AG04450 (cell line): Measurements from ENCODE around the gene MIGA1. TPM values are rescaled to one million over a fixed set of nuclear protein-coding genes. Genes with fewer than 3 reads are reported as not detected.

Experiments used
- CTCF ChIA-PET: fragments of 300-600, 350-600 bp; formaldehyde crosslinking; extraction: SDS; loops from one replicate; lab custom pipeline; 2022; ENCODE audit warnings: antibody characterized with exemption, inconsistent platforms; lab: Charles Lee
- POLR2A ChIA-PET: fragments of 350-600 bp; formaldehyde crosslinking; extraction: SDS; loops from one replicate; lab custom pipeline; 2021; ENCODE audit warnings: antibody characterized with exemption, inconsistent platforms; lab: Yijun Ruan, JAX
- DNase-seq: peaks from one replicate; pipeline ENCODE4 v3.0.0-alpha.2; 2011; ENCODE audit warnings: low read depth, low spot score
- H3K27ac ChIP-seq: one replicate; pipeline ENCODE4 v1.5.1; 2012; ENCODE audit warnings: low read depth, low read length, control low read depth
- H3K27me3 ChIP-seq: one replicate; pipeline ENCODE4 v1.6.0; 2012; ENCODE audit warnings: low read length; ENCODE audit not compliant: control insufficient read depth, insufficient read depth
- H3K4me3 ChIP-seq: 2 replicates; pipeline ENCODE4 v1.5.1; 2011; ENCODE audit warnings: mild to moderate bottlenecking, low read depth, low read length, control low read depth
- H3K9me3 ChIP-seq: 2 replicates; pipeline ENCODE4 v1.5.1; 2012; ENCODE audit warnings: low read length; ENCODE audit not compliant: control insufficient read depth, insufficient read depth
- polyA plus RNA-seq: library from polyadenylated mRNA; depleted of rRNA; stranded (reverse); fragments of >200 nt; gene quantifications from 2 replicates; pipeline ENCODE4 v1.2.3, GENCODE V29; 2011
- TF ChIP-seq, protein P1 (sequence below): IDR thresholded peaks from 2 replicates; pipeline ENCODE4 v1.5.1; 2011; ENCODE audit warnings: low read depth, low read length, control low read depth, inconsistent platforms

The MIGA1 gene
- polyA plus RNA-seq, 1 experiment: 5.5 TPM

DNA sequence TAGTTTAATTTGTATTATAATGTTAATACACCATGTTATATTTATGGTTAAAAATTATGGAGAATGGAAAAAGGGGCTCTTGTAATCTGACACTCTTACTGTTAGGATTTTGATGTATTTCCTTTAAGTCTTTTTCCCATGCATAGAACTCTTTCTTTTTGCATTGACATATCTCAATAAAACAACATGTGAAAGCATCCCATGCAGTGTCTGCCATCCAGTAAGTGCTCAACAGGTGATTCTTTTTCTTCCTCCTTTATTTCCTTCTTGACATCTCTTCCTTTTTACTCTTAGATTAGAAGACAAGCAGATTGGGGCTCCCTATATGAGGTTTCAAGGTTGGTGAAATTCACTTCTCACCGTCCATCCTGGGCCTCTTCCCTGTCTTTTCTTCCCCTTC, 111.8 kb downstream of the MIGA1 start:
- CTCF ChIA-PET: no interaction called here
- POLR2A ChIA-PET: no interaction called here
- no peak for DNase-seq
- no peak overlapping the region for H3K27ac ChIP-seq
- H3K4me3 ChIP-seq: peak overlapping the region; percentile 94
- TF ChIP-seq, protein P1, sequence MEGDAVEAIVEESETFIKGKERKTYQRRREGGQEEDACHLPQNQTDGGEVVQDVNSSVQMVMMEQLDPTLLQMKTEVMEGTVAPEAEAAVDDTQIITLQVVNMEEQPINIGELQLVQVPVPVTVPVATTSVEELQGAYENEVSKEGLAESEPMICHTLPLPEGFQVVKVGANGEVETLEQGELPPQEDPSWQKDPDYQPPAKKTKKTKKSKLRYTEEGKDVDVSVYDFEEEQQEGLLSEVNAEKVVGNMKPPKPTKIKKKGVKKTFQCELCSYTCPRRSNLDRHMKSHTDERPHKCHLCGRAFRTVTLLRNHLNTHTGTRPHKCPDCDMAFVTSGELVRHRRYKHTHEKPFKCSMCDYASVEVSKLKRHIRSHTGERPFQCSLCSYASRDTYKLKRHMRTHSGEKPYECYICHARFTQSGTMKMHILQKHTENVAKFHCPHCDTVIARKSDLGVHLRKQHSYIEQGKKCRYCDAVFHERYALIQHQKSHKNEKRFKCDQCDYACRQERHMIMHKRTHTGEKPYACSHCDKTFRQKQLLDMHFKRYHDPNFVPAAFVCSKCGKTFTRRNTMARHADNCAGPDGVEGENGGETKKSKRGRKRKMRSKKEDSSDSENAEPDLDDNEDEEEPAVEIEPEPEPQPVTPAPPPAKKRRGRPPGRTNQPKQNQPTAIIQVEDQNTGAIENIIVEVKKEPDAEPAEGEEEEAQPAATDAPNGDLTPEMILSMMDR: no peak
- peaks cover 10% of the 10 kb centered on the region; the same call in 1 of the 2 replicates for H3K9me3 ChIP-seq
- H3K27me3 ChIP-seq: no peaks in the 10 kb centered on the region

DNA sequence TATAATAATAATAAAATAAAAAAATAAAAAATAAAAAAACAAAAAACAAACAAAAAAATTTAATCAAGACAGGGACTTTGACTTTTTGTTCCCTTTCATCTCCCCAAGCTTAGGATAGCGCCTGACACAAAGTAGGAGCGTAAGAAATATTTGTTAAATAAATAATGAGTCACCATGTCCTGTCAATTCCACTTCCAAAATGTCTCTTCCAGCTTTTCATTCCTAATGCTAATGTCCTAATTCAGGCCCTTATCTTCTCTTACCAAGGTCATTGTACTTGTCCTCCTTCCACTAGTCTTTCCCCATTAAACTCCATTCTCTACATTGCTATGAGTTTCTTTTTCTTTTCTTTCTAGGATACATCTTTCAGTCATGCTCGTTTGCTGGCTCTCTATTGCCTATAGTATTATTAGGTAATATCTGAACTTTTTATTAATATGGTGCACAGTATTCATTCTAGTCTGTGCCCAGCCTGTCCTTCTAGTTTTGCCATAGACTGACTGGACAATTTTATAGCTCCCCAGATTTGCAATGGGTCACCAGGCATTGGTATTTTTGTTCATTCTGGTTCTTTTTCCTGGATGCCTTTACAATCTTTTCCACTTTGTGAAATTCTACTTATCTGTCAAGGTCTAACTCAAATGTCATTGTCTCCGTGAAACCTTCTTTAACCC, 120.3 kb downstream of the MIGA1 start:
- Histone ChIP-seq H3K4me3 (no peak overlapping the region), H3K27me3 (no peaks in the 10 kb centered on the region), H3K9me3 (peaks cover 4% of the 10 kb centered on the region; the same call in 1 of the 2 replicates), H3K27ac (no peak overlapping the region)
- POLR2A ChIA-PET: interaction anchor here (0.7 kb wide), 1 partner anchor 31 kb away, joined by 3 read pairs; no protein-coding TSS in a partner anchor
- TF ChIP-seq, protein P1: no peak
- CTCF ChIA-PET: interaction anchor here (0.7 to 1.3 kb wide), 3 partner anchors 99 to 209 kb away, joined by 3 to 7 read pairs (median 4); no protein-coding TSS in a partner anchor
- DNase-seq: no peak

DNA sequence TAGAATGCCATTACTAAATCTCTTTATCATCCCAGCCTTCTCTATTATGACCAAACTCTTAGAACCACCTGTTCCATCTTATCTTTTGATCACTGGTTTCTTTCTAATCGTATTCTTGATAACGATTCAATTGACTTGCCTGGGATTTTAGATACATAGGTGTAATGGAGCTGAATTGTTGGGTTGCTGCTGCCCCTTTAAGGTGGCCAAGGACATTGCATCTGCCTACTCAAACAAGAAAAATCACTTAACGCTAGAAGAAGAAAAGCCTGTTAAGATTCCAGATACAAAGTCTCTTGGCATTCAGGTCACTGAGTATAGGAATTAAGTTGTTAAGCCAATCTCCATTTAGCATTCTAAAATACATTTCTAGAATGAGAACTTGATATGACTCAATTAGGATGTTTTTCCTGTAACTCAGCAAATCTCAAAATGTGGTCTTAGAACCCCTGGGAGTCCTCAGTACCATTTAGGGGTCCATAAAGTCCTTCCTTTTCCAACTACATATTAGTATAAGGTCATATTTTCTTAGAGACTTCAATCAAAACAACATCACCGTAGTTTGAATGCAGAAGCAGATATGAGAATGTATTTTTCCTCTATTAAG, 121.3 kb downstream of the MIGA1 start:
- ChIA-PET POLR2A (no interaction called here), CTCF (interaction anchor here (0.6 to 1.3 kb wide), 4 partner anchors 100 to 361 kb away, joined by 3 to 9 read pairs (median 6); no protein-coding TSS in a partner anchor)
- no peak overlapping the region for H3K27ac ChIP-seq
- peaks cover 4% of the 10 kb centered on the region; the same call in 1 of the 2 replicates for H3K9me3 ChIP-seq
- no peaks in the 10 kb centered on the region for H3K27me3 ChIP-seq
- no peak for DNase-seq
- H3K4me3 ChIP-seq: no peak overlapping the region
- TF ChIP-seq, protein P1: peak; percentile 64

DNA sequence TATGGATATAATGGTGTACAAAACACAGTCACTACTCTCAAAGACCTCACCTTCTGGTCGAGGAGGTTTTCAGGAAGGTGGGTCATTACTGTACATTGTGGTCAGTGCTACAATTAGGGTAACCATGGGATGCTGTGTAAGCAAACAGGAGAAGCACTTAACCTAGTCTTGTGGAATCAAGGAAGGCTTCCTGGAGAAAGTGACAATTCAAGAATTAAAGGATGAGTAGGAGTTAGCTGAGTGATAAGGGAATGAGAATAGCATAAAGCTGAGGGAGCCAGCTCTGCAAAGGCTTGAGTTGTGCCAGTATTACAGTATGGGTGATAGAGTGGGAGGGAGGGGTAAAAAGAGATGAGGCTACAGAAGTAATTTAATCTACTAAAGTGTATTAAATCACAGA, 126.2 kb downstream of the MIGA1 start:
- DNase-seq: no peak
- POLR2A ChIA-PET: interaction anchor here (0.6 kb wide), 1 partner anchor 183 kb away, joined by 3 read pairs; no protein-coding TSS in a partner anchor
- TF ChIP-seq, protein P1: no peak
- Histone ChIP-seq H3K27me3 (no peaks in the 10 kb centered on the region), H3K4me3 (no peak overlapping the region), H3K27ac (no peak overlapping the region), H3K9me3 (no peaks in the 10 kb centered on the region)
- CTCF ChIA-PET: interaction anchor here (0.6 kb wide), 1 partner anchor 504 kb away, joined by 3 read pairs; no protein-coding TSS in a partner anchor
